HG02642 (cell line): ENCODE results near the gene MEGF9.

Experiments
- ATAC-seq: cut with Tn5 transposase; IDR thresholded peaks from one replicate; pipeline ENCODE4 v1.9.1; 2021; ENCODE audit warnings: mild to moderate bottlenecking; ENCODE audit not compliant: unreplicated experiment, poor library complexity

Gene MEGF9

DNA sequence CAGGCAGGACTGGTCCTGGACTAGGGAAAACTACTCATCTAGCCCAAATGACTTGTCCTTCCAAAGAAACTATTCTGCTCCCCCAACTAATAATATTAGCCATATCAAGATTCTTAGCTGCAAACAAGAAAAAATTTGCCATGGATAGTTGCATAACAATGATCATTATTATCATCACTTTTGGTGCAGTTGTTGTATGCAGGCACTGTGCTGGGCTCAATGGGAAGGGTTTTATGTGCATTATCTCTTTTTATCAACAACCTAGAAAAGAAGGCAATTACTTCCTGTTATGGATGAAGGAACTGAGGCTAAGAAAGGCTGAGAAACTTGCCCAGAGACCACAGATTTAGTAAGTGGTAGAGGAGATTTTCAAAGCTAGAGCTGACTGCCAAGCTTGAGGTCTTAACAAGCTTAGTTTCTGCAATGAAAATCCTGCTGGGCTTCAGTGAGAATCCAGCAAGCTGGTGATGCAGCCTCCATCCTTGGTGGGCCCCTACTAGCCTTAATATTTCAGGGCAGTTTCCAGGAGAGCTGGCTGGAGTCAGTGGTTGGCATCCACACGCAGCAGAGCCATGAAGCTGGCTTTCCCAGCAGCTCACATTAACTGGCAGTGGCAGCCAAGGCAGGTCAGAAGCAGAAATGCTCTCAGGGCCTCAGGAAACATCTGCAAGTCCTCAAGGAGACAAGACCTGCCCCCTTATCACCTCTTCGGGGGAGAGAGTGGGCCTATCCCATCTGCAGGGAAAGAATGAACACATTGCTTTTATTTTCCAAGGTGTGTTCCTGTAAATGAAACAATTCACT lies 20.5 kb upstream of the MEGF9 start:
- no peak for ATAC-seq

DNA sequence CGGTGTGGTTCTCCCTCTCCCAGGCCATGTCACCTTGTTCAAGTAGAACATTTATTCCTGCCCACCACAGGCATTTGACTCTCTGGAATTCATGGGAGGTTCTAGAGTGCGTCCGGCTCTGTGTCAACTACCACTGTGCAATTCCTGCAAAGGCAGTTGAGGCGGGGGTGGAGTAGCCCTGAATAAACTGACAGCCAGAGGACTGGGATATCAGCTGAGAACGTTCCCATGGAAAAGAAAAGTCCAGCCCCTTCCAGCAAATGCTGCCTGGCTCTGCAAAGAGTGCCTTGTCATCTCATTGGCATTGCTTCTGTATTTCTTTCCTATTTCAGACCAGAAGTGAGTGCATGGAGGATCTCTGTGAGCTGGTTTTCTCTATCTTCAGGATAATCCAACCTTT lies 18.9 kb upstream of the MEGF9 start:
- no peak for ATAC-seq

DNA sequence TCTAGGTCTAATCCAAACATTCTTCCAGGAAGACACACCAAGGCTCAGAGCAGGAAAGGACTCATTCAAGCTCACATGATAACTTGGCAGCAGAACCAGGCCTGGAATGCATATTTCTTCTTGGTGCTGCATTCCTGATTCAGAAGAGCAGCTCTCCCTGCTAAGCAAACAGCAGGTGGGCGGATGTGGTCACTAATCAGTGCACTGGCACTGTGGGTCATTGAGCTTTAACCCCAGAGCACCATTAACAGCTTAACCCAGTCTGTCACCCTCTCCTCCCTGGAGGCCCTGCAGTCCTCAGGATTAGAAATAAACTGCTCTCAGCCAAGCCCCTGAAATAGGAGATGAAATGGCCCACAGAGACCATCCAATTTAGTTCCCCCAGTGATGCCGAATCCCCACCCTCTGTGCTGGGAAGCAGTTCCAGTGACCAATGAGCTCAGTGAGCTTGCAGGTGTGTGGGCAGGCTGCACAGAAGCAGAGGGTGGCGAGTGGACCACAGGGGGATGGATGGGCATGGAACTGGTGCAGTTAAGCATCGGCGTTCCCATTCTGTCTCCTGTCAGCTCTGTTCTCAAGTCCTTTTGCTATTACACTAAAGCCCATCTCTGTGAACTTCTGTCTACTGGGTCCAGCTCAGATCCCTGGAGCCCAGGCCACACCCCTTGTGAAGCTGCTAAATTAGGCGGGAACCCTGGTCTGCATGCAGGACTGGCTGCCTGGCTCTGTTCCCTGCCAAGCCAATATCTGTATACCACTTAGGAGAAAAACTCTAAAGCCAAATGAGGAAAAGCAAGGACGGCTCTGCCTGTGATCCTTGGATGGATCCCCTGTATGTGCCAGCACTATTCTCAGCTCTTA lies 16.6 kb upstream of the MEGF9 start:
- no peak for ATAC-seq

DNA sequence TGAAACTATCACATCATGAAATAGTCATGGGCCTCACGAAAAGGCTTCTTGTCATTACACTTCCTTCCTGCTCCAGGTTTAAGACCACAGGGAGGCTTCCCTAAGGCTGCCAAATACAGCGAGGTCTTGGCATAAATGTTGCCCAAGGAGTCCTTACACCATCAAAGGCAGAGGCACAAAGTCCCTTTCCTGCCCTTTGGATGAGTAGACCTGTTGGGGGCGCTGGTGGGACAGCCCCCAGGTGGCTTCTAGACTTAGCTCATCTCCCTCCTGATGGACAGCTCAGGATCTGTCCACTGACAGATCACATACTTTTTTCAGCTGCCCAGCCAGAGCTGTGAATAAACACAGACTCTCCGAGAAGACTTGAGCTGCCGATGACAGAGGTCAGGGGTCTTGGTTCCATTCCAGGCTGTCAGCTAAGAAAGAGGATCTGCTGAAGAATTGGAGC lies 15.5 kb upstream of the MEGF9 start:
- ATAC-seq: no peak

DNA sequence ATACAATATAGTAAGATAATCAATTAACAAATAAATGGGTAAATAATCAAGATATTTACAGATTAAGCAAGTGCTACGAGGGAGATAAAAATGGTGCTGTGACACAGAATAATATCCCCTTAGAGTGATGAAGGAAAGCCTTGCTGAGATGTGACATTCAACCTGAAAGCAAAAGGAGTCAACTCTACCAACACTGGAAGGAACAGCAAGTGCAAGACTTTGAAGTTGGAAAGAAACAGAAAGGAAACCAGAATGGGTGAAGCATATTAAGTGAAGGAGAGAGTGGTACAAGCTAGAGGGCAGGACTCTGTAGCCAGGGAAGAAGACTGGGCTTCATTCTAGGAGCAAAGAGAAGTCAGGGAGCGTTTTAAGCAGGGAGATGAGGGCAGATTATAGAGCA lies 12.2 kb upstream of the MEGF9 start:
- ATAC-seq: no peak

DNA sequence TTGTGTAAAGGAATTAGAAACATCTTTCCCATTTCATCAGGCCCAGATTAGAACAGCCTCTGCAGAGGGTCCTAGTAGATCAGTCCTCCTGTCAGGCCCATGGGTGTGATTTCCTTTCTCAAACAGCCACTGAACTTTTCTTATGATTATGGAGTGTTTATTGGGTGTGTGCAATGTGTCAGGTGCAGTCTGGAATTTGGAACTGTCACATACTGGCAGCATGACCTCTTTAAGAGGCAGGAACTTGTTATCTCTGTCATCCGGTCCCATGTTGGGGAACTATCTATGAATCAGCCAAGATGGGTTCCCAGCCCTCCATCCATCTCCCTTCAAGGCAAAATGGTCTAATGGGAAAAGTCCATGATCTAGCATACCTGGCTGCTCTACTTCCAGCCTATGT lies 11.6 kb upstream of the MEGF9 start:
- ATAC-seq: no peak

DNA sequence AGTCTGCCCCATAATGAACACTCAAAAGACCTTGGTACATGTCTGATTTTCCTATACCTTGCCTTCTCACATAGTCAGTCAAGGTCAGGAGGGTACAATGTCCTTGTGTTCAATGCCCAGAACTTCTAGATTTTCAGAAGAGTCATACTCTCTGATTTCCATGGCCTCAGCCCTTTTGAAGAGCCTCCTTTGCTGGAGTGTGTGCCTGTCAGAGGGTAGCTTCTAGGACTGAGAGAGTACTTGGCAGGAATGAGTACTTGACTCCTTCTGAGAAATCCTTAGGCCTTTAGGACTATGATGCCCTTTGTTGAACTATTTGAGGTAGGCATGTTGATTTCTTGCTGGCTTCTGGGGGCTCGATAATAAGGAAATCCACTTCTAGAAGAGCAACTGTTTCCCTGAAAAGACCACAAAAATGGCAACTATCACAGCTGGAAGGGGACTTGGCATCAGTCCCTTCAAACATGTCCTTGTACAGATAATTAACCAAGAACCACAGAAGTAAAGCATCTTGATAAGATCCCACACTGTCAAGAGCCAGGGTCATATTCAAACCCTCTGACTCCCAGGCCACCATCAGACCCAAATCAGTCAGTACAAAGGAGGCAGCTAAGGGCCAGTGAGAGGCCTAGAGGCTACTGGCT lies 10.6 kb upstream of the MEGF9 start:
- no peak for ATAC-seq

DNA sequence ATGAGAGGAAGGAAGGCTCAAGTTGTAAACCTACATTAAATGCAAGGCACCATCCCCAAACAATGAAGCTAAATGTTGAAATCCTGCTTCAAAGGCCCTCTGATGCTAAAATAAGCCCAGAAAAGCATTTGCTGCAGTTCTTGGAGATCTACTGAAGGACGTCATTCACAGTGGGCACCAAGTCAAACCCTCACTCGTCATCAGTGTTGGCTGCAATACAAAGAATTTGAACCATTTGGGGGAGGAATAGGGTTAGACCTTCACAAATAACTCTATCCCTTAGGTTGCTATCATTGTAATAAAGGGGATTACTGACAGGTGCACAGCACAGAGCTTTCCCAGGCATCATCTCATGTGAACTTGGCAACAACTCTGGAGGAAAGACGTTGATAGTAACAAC lies 9.3 kb upstream of the MEGF9 start:
- ATAC-seq: no peak

DNA sequence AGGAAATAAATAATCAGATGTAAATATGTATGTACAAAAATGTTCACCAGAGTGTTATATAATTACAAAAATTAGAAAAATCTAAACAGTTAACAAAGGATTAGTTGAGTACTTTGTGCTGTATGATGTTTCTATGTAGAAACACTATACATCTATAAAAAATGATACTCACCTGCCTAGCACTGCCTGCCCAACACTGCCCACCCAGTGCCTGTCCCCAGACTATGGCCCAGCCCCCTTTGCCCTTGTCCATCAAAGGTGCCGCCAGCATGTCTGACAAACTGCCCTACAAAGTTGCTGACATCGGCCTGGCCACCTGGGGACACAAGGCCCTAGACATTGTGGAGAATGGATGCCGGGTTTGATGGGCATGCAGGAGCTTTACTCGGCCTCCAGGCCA lies 6.1 kb upstream of the MEGF9 start:
- ATAC-seq: no peak

DNA sequence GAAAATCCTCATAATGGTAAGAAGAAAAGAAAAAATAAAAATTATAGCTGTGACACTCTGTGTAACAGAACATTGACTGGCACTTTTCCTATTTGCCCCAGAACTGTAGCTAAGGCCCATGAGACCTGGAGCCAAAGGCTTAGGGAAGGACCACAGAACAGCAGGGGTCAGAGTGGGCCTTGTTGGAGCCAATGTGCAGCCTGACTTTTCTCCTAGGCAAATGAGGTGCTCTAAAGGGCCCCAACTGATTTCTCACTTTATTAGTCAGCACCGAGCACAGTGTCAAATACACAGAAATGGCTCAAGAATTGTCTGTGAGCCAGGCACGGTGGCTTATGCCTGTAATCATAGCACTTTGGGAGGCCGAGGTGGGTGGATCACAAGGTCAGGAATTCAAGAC lies 4.0 kb upstream of the MEGF9 start:
- no peak for ATAC-seq

DNA sequence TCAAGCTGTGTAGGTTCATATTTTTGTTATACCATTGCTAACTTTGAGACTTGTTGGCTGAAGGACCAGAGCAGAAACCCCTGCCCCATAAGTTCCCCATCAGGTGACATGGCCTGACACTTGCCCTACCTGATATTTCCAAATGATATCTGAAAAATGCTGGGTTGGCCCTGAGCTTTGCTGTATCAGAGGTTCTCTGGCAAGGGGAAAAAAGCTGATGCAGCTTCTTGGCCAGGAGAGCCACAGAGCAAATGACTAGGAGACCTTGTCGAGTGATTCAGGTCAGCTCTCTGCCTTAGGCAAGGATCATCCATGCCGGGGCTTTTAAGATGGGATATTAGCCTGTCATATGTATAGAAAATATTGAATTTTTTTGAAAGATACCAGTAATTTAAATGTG lies 2.9 kb upstream of the MEGF9 start:
- no peak for ATAC-seq

DNA sequence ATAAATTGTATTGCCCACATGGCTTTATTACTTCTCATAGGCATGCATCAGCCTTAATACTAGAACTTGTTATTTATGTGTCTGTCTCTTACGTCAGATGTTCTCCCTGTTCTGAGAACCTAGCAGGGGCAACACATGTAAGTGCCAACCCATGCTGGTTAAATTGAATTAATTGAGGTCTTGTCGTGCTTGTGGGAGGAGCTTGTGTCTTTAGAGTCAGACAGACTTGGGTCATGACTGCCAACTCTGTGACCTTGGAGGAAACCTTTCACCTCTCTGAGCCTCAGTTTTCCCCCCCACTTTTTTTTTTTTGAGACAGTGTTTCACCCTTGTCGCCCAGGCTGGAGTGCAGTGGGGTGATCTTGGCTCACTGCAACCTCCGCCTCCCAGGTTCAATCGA lies 2.2 kb upstream of the MEGF9 start:
- ATAC-seq: no peak

DNA sequence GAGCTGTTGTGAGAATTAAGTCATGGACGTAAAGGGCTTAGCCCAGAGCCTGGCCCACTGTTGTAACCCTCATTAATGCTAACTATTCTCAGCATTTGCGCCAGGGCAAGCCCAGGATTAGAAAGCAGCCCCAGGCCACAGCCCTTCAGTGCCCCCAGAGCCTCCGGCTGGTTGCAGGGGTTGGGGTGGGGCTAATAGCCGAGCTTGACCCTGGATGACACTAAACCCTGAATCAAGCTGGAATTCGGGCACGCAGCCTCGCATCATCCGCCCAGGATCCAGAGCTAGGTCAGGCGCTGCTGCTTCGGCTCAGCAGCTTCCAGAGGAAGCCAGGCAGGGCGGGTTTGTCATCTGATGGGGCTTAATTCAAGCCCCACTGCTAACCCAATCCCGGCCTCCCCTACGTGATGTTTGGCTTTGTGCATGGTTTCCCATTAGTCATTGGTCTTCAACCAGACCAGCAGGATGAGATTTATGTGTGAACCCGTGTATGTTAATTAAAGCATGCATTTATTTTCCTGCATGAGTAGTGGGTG lies 1.2 kb upstream of the MEGF9 start:
- ATAC-seq: no peak

DNA sequence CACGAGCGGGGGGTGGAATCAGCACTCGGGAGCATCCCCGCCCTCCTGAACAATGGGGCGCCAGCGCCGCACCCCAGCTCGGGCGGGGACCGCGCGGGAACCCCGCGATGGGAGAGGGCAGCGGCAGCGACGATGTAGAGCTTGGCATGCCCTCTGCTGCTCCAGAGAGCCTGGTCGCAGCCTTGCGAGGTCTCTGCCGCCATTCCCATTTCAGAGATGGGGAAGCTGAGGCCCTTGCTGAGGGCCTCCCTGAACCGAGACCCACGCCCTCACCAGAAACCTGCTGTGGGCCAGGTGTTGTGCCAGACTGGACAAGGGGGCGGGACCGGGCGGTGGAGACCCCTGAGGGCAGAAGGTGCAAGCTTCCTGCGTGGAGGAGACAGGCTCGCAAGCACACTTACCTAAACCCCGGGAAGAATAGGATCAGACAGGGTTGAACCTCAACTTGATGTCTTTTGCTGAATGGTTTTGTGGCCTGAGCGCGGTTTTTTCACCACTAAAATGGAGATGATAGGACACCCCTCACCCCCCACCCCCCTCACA lies 647 bp upstream of the MEGF9 start:
- ATAC-seq: no peak

DNA sequence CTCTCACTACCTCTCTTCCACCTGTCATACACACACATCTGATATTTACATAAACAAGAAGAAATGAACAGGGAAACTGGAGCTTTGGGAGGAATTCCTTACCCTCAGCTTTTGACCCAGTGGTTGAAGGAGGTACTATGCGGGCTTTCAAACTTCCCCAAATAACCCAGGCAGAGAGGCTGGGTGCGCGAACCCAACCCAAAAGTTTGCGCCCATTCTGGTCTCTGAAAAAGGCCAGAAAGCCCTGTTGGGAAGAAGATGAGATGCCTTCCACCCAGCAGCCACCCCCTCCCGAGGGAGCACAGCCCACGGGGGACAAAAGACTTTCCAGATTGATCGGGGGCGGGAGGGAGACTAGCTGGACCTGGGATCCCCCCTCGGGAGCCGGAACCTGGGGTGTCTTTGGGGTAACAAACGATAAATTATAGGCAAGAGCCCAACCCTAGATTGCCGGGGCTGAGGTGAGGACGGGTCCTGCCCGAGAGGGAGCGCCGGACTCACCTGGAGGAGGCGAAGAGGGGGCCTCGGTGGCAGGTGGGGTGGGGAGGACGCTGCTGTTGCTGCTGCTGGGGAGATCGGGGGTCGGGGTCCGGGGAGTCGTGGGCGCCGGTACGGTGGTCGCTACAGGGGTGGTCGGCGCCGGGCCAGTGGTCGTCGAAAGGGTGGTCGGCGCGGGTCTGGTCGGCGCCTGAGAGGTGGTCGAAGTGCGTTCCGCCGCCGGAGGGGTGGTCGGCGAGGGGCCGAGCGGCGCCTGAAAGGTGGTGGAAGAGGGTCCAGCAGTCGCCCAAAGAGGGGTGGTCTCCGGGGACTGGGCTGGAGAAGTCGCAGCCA lies 798 bp downstream of the MEGF9 start:
- no peak for ATAC-seq

DNA sequence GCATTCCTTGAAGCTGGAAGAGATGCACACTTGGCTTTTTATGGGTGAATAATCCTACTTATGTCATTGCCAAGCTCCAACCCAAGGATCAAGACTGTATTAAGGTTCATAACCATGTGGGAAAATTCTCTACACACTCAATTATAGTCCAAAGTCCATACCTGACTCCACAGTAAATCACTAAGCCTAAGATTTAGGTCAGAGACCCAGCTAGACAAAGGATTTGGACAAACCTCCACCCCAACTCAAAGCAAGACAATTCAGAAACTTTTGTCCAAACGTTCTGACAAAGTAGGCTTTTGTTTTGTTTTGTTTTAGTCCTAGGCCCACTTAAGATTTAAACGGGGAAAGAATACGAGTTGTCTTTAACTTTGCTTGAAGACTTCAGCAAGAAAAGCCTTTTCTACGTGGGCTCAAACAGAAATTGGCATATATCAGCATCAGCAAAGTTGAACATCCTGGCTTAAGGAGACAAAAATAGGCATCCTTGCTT lies 1.7 kb downstream of the MEGF9 start:
- no peak for ATAC-seq

DNA sequence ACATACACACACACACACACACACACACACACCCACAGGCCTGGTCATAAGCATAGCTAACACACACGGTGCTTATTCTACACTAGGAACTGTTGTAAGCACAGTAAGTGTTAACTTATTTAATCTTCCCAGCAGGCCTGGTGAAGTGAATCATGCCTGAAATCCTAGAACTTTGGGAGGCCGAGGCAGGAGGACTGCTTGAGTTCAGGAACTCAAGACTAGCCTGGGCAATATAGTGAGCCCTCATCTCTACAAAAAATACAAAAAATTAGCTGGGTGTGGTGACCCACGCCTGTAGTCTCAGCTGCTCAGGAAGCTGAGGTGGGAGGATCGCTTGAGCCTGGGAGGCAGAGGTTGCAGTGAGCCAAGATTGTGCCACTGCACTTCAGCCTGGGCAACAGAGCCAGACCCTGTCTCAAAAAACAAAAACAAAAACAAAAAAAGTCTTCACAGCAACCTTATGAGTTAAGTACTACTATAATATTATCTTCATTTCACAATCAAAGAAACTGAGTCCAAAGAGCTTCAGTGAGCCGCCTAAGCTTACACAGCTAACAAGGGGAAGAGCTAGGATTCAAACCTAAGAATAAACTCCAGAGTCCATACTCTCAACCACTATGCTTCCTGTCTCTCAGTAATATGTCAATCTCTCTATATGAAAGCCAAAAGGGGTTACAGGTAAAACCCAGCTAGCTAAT lies 2.3 kb downstream of the MEGF9 start:
- ATAC-seq: no peak

DNA sequence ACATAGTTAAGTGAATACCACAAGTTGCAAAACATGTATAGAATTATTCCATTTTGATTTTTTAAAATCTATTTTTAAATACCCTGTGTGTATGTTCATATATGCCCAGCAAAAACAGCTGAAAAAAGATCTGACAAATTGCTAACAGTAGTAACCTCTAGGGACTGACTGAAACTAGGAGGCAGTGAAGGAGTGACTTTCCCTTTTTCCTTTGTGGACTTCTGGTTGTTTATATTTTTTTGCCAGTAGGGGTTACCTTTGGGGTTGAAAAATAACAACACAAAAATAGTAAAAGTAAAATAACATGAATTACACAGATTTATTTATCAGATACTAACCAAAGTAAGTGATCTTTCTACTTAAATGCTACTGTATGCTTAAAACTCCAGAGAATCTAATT lies 2.9 kb downstream of the MEGF9 start:
- ATAC-seq: no peak
